ENCODE measurements around the gene PACSIN1. TPM values are rescaled to one million over a fixed set of nuclear protein-coding genes. Genes with fewer than 3 reads are reported as not detected.

PACSIN1 gene
- total RNA-seq, 1 experiment from 2014 or later: 7.0 TPM

GRCh38 chr6:34506718-34507117 lies 40.8 kb downstream of the PACSIN1 start:
- H3K23me2 ChIP-seq (ENCODE audit: insufficient read length, low read depth, low read length, poor library complexity, severe bottlenecking): no peaks in the 10 kb centered on the region
- H2BK120ac ChIP-seq (ENCODE audit: low read depth, low read length, poor library complexity, severe bottlenecking): no peak overlapping the region
- H3K27me3 Mint-ChIP-seq (ENCODE audit: low read depth): no peaks in the 10 kb centered on the region
- peaks cover 0 to 3% (median 0%) of the 10 kb centered on the region in 3 experiments; a peak in 2 of 7 replicates for H3K36me3 Mint-ChIP-seq (ENCODE audit: insufficient read depth in 1 of 3, low read depth in 3 of 3)
- no peak overlapping the region for H3K4me3 Mint-ChIP-seq
- no peak overlapping the region for H4K8ac ChIP-seq (replicated peaks; ENCODE audit: insufficient read length, low read depth, low read length)
- H3K79me2 ChIP-seq (ENCODE audit: insufficient read depth, low read length): no peaks in the 10 kb centered on the region; the same call in 1 of the 2 replicates
- H4K91ac ChIP-seq (ENCODE audit: insufficient read length, low read depth, low read length): no peak overlapping the region
- H2AFZ ChIP-seq (ENCODE audit: low read length): no peak overlapping the region
- no peak overlapping the region for H3K4me2 ChIP-seq (ENCODE audit: insufficient read depth, insufficient read length, low read length)
- H3K18ac ChIP-seq (ENCODE audit: insufficient read length, low read depth, low read length): peak overlapping the region; percentile 47
- H3T11ph ChIP-seq (ENCODE audit: low read length): no peak overlapping the region
- no peak overlapping the region for H2BK15ac ChIP-seq (ENCODE audit: low read depth, low read length)
- H3K9me3 ChIP-seq (ENCODE audit: control insufficient read depth, low read depth, low read length): no peaks in the 10 kb centered on the region
- H3K27ac Mint-ChIP-seq: peak overlapping the region in 1 of 3 experiments; percentile 68; a peak in 1 of 7 replicates
- H3K27me3 ChIP-seq (ENCODE audit: insufficient read depth, low read length): no peaks in the 10 kb centered on the region
- H3K4me1 ChIP-seq (ENCODE audit: insufficient read depth, low read length): no peaks in the 10 kb centered on the region
- no peak overlapping the region for H3K56ac ChIP-seq (ENCODE audit: insufficient read length, low read depth, low read length)
- no peaks in the 10 kb centered on the region for H3K79me1 ChIP-seq (ENCODE audit: insufficient read depth, low read depth, low read length, poor library complexity, severe bottlenecking)
- no peak overlapping the region for H3K27ac ChIP-seq (ENCODE audit: insufficient read length, low read depth, low read length)
- H3K4ac ChIP-seq (ENCODE audit: low read depth, low read length): no peak overlapping the region
- H3K9me3 Mint-ChIP-seq: peaks cover 4 to 9% of the 10 kb centered on the region in 2 experiments; a peak in 4 of 5 replicates
- H3K4me1 Mint-ChIP-seq: peaks cover 12 to 16% of the 10 kb centered on the region in 2 experiments
- no peak overlapping the region for H4K5ac ChIP-seq (ENCODE audit: insufficient read length, low read depth, low read length)
- no CpG with 5 or more reads among the region's 5 CpGs for WGBS (ENCODE audit: extremely low coverage, insufficient read length, low lambda C conversion rate)
- H2BK5ac ChIP-seq (ENCODE audit: insufficient read length, low read length): no peak overlapping the region
- no peak overlapping the region for H3K9ac ChIP-seq (ENCODE audit: extremely low read depth, insufficient read length, low read length)
- no peak overlapping the region for H2BK12ac ChIP-seq (ENCODE audit: insufficient read length, low read depth, low read length)
- no peak for DNase-seq
- no peak overlapping the region for H2AK5ac ChIP-seq (ENCODE audit: insufficient read length, low read length)
- H3K14ac ChIP-seq (ENCODE audit: insufficient read depth, low read length): peak overlapping the region; percentile 70; the same call in 1 of the 2 replicates
- H2BK20ac ChIP-seq (ENCODE audit: low read depth, low read length, poor library complexity, severe bottlenecking): no peak overlapping the region
- no peak for TF ChIP-seq CTCF (conservative IDR thresholded peaks at IDR 0.05)
- H3K23ac ChIP-seq (ENCODE audit: insufficient read length, low read depth, low read length): no peak overlapping the region
- no peaks in the 10 kb centered on the region for H4K20me1 ChIP-seq (ENCODE audit: control insufficient read depth, insufficient read depth, insufficient read length)
